Keratinocyte (primary cell): ENCODE data around the gene UNK. TPM values are rescaled to one million over a fixed set of nuclear protein-coding genes. Genes with fewer than 3 reads are reported as not detected.

Experiments
- DNase-seq: peaks from one replicate; pipeline ENCODE4 v3.0.0-alpha.2; 2011; ENCODE audit warnings: low read depth, missing footprints, low spot score
- FAIRE-seq: peaks from 2 replicates; lab custom pipeline; 2011; peaks lifted over from hg19 to GRCh38; lab: Jason Lieb, UNC
- H2AFZ ChIP-seq: 2 replicates; pipeline ENCODE4 v1.6.0; 2012; ENCODE audit warnings: low read length, control low read depth, inconsistent platforms; ENCODE audit not compliant: control insufficient read depth
- H3K27ac ChIP-seq: 2 replicates; pipeline ENCODE4 v1.5.1; 2011; ENCODE audit warnings: low read length; ENCODE audit not compliant: control insufficient read depth, insufficient read depth
- H3K27me3 ChIP-seq: 3 replicates; pipeline ENCODE4 v1.6.0; 2011; ENCODE audit warnings: low read length; ENCODE audit not compliant: control insufficient read depth, insufficient read depth; ENCODE audit errors: extremely low read depth
- H3K36me3 ChIP-seq, 2 experiments: 2 replicates in 1 of 2; 3 replicates in 1 of 2; pipeline ENCODE4 v1.5.1; 2011; ENCODE audit warnings: low read length in 2 of 2, mild to moderate bottlenecking in 1 of 2; ENCODE audit not compliant: control insufficient read depth in 2 of 2, insufficient read depth in 2 of 2; ENCODE audit errors: extremely low read depth in 1 of 2
- H3K4me1 ChIP-seq: 3 replicates; pipeline ENCODE4 v1.5.1; 2011; ENCODE audit warnings: low read length; ENCODE audit not compliant: control insufficient read depth, insufficient read depth; ENCODE audit errors: extremely low read depth
- H3K4me2 ChIP-seq: 3 replicates; pipeline ENCODE4 v1.6.0; 2011; ENCODE audit warnings: low read depth, low read length; ENCODE audit not compliant: control insufficient read depth, insufficient read depth; ENCODE audit errors: extremely low read depth
- H3K4me3 ChIP-seq, 3 experiments: fragments of 200-600 bp in 1 of 3; sonication (generic) in 1 of 3; 2 replicates in 2 of 3; 3 replicates in 1 of 3; pipeline ENCODE4 v1.5.1; 2011 to 2016; ENCODE audit warnings: low read length in 3 of 3, mild to moderate bottlenecking in 3 of 3, control low read depth in 2 of 3, inconsistent platforms in 1 of 3, low read depth in 1 of 3, mixed read lengths in 1 of 3, mixed run types in 1 of 3, moderate library complexity in 1 of 3; ENCODE audit not compliant: control insufficient read depth in 2 of 3, insufficient read depth in 2 of 3; ENCODE audit errors: extremely low read depth in 1 of 3
- H3K79me2 ChIP-seq: 2 replicates; pipeline ENCODE4 v1.6.0; 2012; ENCODE audit warnings: low read length; ENCODE audit not compliant: control insufficient read depth, insufficient read depth
- H3K9ac ChIP-seq: 3 replicates; pipeline ENCODE4 v1.6.0; 2011; ENCODE audit warnings: low read length; ENCODE audit not compliant: control insufficient read depth, insufficient read depth; ENCODE audit errors: extremely low read depth
- H3K9me1 ChIP-seq: 3 replicates; pipeline ENCODE4 v1.6.0; 2011; ENCODE audit warnings: low read length; ENCODE audit not compliant: control insufficient read depth, insufficient read depth; ENCODE audit errors: extremely low read depth
- H3K9me3 ChIP-seq: 2 replicates; pipeline ENCODE4 v1.5.1; 2012; ENCODE audit warnings: low read depth, low read length; ENCODE audit not compliant: control insufficient read depth
- H4K20me1 ChIP-seq: 3 replicates; pipeline ENCODE4 v1.6.0; 2011; ENCODE audit warnings: low read length; ENCODE audit not compliant: control insufficient read depth, insufficient read depth; ENCODE audit errors: extremely low read depth
- EZH2 ChIP-seq: IDR thresholded peaks from one replicate; pipeline ENCODE4 v1.6.1; 2012; ENCODE audit warnings: inconsistent platforms, mild to moderate bottlenecking, low read length, moderate library complexity
- dilution Hi-C: fragments of 300-500 bp; cut with MboI; formaldehyde crosslinking; loops from one replicate; pipeline ENCODE4 v1.7.0; 2020; ENCODE audit warnings: low sequenced_read_pairs; ENCODE audit not compliant: extremely low pct_ligation_motif_present
- polyA plus RNA-seq, 5 experiments: library from polyadenylated mRNA; depleted of rRNA in 3 of 5; stranded (reverse) in 3 of 5; stranded (forward) in 1 of 5; unstranded in 1 of 5; fragments of >200 nt; gene quantifications; 1 replicate in 1 of 5; 2 replicates in 3 of 5; 3 replicates in 1 of 5; pipeline versions ENCODE4 v1.2.1 to v1.2.3, GENCODE V29; 2011 to 2012; ENCODE audit warnings: missing spikeins in 2 of 5, low read depth in 1 of 5, low replicate concordance in 1 of 5
- TF ChIP-seq, protein P1 (sequence below), 3 experiments: IDR thresholded peaks in 1 of 3; conservative IDR thresholded peaks in 1 of 3; optimal IDR thresholded peaks in 1 of 3; 2 replicates in 2 of 3; 3 replicates in 1 of 3; pipeline versions ENCODE3 to v1.5.1; 2011; ENCODE audit warnings: low read length in 3 of 3, mild to moderate bottlenecking in 3 of 3, moderate library complexity in 2 of 3, control low read depth in 1 of 3, inconsistent platforms in 1 of 3; ENCODE audit not compliant: insufficient read depth in 2 of 3; ENCODE audit errors: extremely low read depth in 1 of 3

The UNK gene
- polyA plus RNA-seq, 1 donor (not counting 4 experiments of a cell fraction or from before 2014, with no cell fraction given), result 13.0 TPM

DNA sequence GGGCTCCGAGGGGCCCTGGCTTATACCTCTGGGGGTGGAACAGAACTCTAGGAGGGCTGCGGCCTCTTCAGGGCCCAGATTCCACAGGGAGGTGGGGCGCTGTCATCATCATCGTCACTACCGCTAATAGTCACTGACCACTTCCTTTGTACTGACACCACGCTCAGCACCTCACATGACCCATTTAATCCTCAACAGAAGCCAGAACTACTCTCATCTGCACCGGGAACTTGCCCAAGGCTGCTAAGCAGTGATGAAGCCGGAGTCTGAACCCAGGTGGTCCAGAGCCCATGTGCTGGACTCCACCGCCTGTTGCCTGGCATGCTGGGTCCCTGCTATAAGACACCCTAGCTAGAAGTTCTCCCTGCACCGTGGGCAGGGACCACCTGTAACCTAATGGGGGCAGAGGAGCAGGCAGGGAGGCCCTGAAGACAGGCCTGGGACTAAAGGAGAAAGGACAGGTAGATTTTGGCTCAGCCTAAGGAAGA, 47.6 kb downstream of the UNK start:
- no peak overlapping the region for H3K27ac ChIP-seq
- no peak for DNase-seq

DNA sequence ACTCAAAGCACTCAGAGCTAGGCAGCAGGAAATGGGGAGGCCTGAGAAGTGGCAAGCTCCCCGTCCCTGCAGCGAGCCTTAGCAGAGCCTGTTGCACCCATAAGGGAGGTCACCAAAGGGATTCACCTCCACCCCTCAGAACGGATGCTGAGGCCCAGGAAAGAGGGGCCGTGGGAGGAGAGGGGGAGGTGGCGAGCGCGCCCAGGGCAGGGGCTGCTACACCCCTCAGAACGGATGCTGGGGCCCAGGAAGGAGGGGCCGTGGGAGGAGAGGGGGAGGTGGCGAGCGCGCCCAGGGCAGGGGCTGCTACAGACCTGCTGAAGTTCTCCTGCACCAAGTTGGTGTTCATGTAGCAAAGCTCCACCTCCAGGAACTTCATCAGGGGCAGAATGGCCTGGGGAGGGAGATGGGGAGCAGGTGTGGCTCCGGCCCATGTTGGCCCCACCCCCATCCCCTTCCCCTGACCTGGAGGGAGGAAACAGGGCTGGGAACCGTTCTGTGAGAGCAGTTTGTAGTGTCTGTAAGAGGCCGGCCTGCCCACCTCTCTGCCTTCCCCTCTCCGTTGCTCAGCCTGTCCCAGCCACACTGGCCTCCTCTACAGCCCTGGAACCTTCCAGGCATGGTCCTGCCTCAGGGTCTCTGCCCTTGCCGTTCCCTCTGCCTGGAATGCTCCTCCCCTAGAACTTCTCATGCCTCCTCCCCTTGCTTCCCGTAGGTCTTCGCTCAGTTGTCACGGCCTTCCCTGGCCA, 48.2 kb downstream of the UNK start:
- no peak overlapping the region for H3K4me2 ChIP-seq
- H3K9ac ChIP-seq, result no peak overlapping the region
- H3K9me3 ChIP-seq, result no peaks in the 10 kb centered on the region
- no peaks in the 10 kb centered on the region for H3K27me3 ChIP-seq
- no peak overlapping the region for H3K27ac ChIP-seq
- no peaks in the 10 kb centered on the region for H3K9me1 ChIP-seq
- dilution Hi-C loops, result no loop called here
- no peak for TF ChIP-seq EZH2
- TF ChIP-seq, protein P1, sequence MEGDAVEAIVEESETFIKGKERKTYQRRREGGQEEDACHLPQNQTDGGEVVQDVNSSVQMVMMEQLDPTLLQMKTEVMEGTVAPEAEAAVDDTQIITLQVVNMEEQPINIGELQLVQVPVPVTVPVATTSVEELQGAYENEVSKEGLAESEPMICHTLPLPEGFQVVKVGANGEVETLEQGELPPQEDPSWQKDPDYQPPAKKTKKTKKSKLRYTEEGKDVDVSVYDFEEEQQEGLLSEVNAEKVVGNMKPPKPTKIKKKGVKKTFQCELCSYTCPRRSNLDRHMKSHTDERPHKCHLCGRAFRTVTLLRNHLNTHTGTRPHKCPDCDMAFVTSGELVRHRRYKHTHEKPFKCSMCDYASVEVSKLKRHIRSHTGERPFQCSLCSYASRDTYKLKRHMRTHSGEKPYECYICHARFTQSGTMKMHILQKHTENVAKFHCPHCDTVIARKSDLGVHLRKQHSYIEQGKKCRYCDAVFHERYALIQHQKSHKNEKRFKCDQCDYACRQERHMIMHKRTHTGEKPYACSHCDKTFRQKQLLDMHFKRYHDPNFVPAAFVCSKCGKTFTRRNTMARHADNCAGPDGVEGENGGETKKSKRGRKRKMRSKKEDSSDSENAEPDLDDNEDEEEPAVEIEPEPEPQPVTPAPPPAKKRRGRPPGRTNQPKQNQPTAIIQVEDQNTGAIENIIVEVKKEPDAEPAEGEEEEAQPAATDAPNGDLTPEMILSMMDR (optimal IDR thresholded peaks at IDR 0.05 in 1 of 3, IDR thresholded peaks at IDR 0.05 in 1 of 3, conservative IDR thresholded peaks at IDR 0.05 in 1 of 3; ENCODE audit: extremely low read depth in 1 of 3, insufficient read depth in 2 of 3, low read length in 3 of 3), result no peak
- no peaks in the 10 kb centered on the region for H3K79me2 ChIP-seq
- peaks cover 3% of the 10 kb centered on the region for H3K4me1 ChIP-seq
- no peak overlapping the region for H3K4me3 ChIP-seq
- H4K20me1 ChIP-seq, result no peaks in the 10 kb centered on the region
- H3K36me3 ChIP-seq, result no peaks in the 10 kb centered on the region
- FAIRE-seq, result no peak
- no peak for DNase-seq
- peak overlapping the region; percentile 51 for H2AFZ ChIP-seq

More for the DNA sequence above, 47.6 kb downstream of the UNK start:
- no peaks in the 10 kb centered on the region for H3K36me3 ChIP-seq
- no peak for FAIRE-seq
- no peaks in the 10 kb centered on the region for H3K9me1 ChIP-seq
- dilution Hi-C loops, result no loop called here
- peaks cover 3% of the 10 kb centered on the region for H3K4me1 ChIP-seq
- no peak overlapping the region for H3K4me3 ChIP-seq
- no peaks in the 10 kb centered on the region for H3K9me3 ChIP-seq
- no peak overlapping the region for H3K9ac ChIP-seq
- TF ChIP-seq, protein P1 (optimal IDR thresholded peaks at IDR 0.05 in 1 of 3, IDR thresholded peaks at IDR 0.05 in 1 of 3, conservative IDR thresholded peaks at IDR 0.05 in 1 of 3; ENCODE audit: extremely low read depth in 1 of 3, insufficient read depth in 2 of 3, low read length in 3 of 3), result no peak
- no peak for TF ChIP-seq EZH2
- no peaks in the 10 kb centered on the region for H3K27me3 ChIP-seq
- H2AFZ ChIP-seq, result no peak overlapping the region
- no peaks in the 10 kb centered on the region for H4K20me1 ChIP-seq
- H3K4me2 ChIP-seq, result no peak overlapping the region
- H3K79me2 ChIP-seq, result no peaks in the 10 kb centered on the region
